ENCODE measurements around the gene PI4K2B. TPM values are rescaled to one million over a fixed set of nuclear protein-coding genes. Genes with fewer than 3 reads are reported as not detected.
"Not testable (repeated sequence)": the region's sequence is repeated elsewhere in the genome, so short reads cannot be mapped to it uniquely, and the experiment has no call there.

The PI4K2B gene
- total RNA-seq, 4 donors from 2014 or later, result 34.3 to 53.7 (median 49.1) TPM

DNA sequence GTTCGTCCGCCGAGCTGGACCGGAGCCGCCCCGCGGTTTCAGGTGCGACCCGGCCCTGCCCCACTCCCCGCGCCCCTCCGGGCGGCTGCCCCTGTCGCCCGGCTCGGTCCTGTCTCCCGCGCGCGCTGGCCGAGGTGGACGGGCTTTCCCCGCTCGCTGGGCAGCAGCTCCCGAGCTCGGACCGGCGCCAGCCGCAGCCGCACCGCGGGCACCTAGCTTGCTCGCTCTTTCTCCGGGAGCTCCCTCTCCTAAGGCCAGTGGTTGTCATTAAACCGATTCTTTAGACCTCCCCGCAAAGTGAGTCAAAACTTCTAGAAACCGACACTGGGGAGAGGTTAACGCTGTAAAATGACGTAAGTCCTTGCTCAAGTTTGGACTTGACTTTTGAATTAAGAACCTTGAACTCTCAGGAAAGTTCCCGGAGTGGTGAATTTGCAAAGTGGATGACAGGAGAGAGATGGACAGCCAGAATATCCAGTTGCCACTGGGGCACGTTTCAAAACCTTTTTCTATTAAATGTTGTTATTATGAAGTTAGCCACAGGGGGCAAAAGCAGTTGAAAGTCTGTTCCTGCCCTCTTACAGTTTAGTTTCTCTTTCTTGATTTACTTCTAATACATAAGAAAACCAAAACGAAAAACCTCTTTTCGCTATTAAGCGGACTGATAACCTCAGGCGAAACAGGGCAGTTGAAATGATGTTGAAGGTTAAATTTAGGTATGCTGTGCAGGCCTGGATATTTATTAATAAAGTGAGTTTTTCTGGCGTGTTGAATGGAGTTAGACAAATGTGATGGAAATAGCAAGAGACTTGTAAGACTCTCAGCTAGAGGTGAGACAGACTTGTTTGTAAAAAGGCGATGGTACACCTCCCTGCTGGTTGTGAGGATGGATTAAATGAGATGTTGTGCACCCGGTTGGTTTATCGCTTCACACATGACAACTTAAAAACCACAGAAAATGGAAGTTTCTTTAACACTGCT, 847 bp downstream of the PI4K2B start:
- Histone ChIP-seq H3K4me3 (replicated peaks in 1 of 3) (peak overlapping the region; percentile 70 to 89 (median 74)), H3K9me3 (no peaks in the 10 kb centered on the region), H3K36me3 (no peaks in the 10 kb centered on the region), H3K27ac (peak overlapping the region; percentile 92 to 98 (median 93)), H3K27me3 (no peaks in the 10 kb centered on the region), H3K4me1 (peaks cover 14 to 26% of the 10 kb centered on the region in 2 donors)
- intact Hi-C loops (cut with DNase I), result loop anchor here (5.0 kb wide), 1 partner anchor 78 kb away; the partner anchor contains the start of gene ZCCHC4
- WGBS, 2 donors, result 9 to 10% methylated on average over 16 to 17 of the region's 49 CpGs
- peak; percentile 58 to 62 for DNase-seq
- peak in 1 of 2 donors; percentile 61 for TF ChIP-seq POLR2A (IDR thresholded peaks at IDR 0.05)
- TF ChIP-seq, protein P1, sequence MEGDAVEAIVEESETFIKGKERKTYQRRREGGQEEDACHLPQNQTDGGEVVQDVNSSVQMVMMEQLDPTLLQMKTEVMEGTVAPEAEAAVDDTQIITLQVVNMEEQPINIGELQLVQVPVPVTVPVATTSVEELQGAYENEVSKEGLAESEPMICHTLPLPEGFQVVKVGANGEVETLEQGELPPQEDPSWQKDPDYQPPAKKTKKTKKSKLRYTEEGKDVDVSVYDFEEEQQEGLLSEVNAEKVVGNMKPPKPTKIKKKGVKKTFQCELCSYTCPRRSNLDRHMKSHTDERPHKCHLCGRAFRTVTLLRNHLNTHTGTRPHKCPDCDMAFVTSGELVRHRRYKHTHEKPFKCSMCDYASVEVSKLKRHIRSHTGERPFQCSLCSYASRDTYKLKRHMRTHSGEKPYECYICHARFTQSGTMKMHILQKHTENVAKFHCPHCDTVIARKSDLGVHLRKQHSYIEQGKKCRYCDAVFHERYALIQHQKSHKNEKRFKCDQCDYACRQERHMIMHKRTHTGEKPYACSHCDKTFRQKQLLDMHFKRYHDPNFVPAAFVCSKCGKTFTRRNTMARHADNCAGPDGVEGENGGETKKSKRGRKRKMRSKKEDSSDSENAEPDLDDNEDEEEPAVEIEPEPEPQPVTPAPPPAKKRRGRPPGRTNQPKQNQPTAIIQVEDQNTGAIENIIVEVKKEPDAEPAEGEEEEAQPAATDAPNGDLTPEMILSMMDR (IDR thresholded peaks at IDR 0.05), result peak in 5 of 6 experiments; percentile 44 to 64 (median 55)

DNA sequence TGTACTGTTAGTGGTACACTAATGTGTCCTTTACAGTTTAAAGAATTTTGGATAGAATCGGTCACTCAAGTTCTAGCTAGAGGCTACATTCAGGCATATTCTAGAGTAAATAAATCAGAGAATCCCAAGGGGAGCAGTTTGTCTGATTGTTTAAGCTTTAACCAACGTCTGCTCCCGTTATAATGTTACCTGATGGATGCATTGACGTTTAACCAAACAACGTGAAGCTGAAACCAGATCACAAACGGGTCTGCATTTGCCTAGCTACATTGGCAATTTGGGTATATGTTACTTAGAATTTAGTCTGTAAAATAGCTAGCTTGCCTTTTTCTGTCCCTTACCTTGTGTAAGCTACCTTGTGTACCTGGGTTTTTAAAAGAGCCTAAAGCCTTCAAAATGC, 1.6 kb downstream of the PI4K2B start:
- intact Hi-C loops (cut with DNase I), result no loop called here
- 14 to 27% methylated on average over 6 of the region's 6 CpGs for WGBS, 2 donors
- Histone ChIP-seq H3K27ac (peak overlapping the region; percentile 92 to 98 (median 93)), H3K36me3 (no peaks in the 10 kb centered on the region), H3K9me3 (no peaks in the 10 kb centered on the region), H3K4me1 (peaks cover 21 to 33% of the 10 kb centered on the region in 2 donors), H3K27me3 (no peaks in the 10 kb centered on the region), H3K4me3 (replicated peaks in 1 of 3) (peak overlapping the region; percentile 29 to 89 (median 74))
- no peak for DNase-seq
- TF ChIP-seq POLR2A (IDR thresholded peaks at IDR 0.05), result no peak
- TF ChIP-seq, protein P1 (IDR thresholded peaks at IDR 0.05), result no peak

DNA sequence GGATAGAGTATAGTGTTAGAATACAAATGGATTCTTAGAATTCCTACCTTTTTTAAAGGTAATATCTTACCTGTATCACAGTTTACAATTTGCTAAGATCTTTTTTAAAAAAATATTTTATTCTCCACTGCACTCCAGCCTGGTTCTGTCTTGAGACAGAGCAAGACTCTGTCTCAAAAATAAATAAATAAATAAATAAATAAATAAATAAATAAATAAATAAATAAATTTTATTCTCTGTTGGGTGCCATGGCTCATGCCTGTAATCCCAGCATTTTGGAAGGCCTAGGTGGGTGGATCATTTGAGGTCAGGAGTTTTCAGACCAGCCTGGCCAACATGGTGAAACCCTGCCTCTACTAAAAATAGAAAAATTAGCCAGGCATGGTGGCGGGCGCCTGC, 2.2 kb downstream of the PI4K2B start:
- 91 to 97% methylated on average over 2 of the region's 2 CpGs for WGBS, 2 donors
- H3K27ac ChIP-seq, result peak overlapping the region in 1 of 3 donors; percentile 98
- peaks cover 22 to 37% of the 10 kb centered on the region in 2 donors for H3K4me1 ChIP-seq
- H3K4me3 ChIP-seq (replicated peaks in 1 of 3); H3K9me3 ChIP-seq; DNase-seq; H3K27me3 ChIP-seq; intact Hi-C loops (cut with DNase I); H3K36me3 ChIP-seq: not testable (repeated sequence)

DNA sequence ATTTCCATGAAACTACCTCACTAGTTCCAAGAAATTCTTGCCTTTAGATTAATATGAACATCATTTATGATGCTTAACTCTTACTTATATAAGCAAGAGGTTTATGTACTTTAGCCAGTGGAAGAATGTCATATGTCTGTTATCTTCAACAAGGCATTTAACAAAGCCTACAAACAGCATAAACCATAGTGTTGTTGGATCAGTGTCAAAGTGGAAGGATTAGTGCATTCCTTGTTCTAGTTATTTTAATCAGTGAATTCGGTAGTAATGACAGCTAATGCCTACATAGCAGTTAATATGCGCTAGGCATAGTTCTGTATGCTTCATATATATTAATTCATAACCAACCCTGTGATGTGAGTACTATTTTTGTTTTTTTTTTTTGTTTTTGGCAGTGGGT, 3.1 kb downstream of the PI4K2B start:
- TF ChIP-seq POLR2A (IDR thresholded peaks at IDR 0.05), result no peak
- TF ChIP-seq, protein P1 (IDR thresholded peaks at IDR 0.05), result no peak
- WGBS, 2 donors, result 69 to 70% methylated on average over 2 of the region's 2 CpGs

DNA sequence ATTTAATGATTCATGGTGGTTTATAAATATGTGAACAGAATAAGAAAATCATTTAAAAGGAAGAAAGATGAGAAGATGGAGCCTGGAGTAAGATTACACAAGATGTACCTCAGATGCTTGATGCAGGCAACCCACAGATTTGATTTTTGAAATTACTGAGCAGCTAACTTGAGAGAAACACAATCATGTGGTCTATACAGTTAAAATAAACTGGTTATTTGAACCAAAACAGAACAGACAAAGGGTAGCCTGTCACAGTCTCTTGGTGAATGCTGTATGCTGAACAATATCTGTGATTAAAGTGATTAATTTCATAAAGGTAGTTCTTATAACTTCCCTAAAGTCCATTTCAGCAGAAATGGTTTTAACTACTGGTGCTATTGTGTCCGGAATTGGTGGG, 4.2 kb downstream of the PI4K2B start:
- DNase-seq, result no peak
- WGBS, 2 donors, result 89 to 100% methylated on average over 1 of the region's 1 CpG
- TF ChIP-seq, protein P1 (IDR thresholded peaks at IDR 0.05), result no peak
- TF ChIP-seq POLR2A (IDR thresholded peaks at IDR 0.05), result no peak
- intact Hi-C loops (cut with DNase I), result no loop called here
- Histone ChIP-seq H3K9me3 (no peaks in the 10 kb centered on the region), H3K4me1 (peaks cover 28 to 53% of the 10 kb centered on the region in 2 donors), H3K4me3 (replicated peaks in 1 of 3) (no peak overlapping the region), H3K27ac (peak overlapping the region in 1 of 3 donors; percentile 7), H3K36me3 (no peaks in the 10 kb centered on the region), H3K27me3 (no peaks in the 10 kb centered on the region)

More for the DNA sequence above, 3.1 kb downstream of the PI4K2B start:
- Histone ChIP-seq H3K4me1 (peaks cover 22 to 42% of the 10 kb centered on the region in 2 donors), H3K27ac (peak overlapping the region in 1 of 3 donors; percentile 7), H3K9me3 (no peaks in the 10 kb centered on the region), H3K27me3 (no peaks in the 10 kb centered on the region), H3K4me3 (replicated peaks in 1 of 3) (no peak overlapping the region), H3K36me3 (no peaks in the 10 kb centered on the region)
- no peak for DNase-seq
- intact Hi-C loops (cut with DNase I), result no loop called here

DNA sequence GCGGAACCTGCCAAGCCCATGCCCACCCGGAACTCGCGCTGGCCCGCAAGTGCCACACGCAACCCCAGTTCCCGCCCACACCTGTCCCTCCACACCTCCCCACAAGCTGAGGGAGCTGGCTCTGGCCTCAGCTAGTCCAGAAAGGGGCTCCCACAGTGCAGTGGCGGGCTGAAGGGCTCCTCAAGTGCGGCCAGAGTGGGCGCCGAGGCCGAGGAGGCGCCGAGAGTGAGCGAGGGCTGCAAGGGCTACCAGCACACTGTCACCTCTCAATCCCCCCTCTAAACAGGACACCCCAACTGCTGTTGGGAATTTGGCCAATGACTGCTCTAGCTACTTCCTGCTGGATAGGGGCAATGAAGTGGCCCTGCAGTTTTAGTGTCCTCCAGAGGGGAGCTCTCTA, 5.7 kb downstream of the PI4K2B start:
- intact Hi-C loops (cut with DNase I); H3K4me3 ChIP-seq (replicated peaks in 1 of 3); DNase-seq; H3K36me3 ChIP-seq; H3K9me3 ChIP-seq; H3K27me3 ChIP-seq: not testable (repeated sequence)
- WGBS, 2 donors, result 92 to 98% methylated on average over 8 of the region's 15 CpGs
- Histone ChIP-seq H3K27ac (peak overlapping the region in 2 of 3 donors; percentile 40 to 51), H3K4me1 (peaks cover 28 to 54% of the 10 kb centered on the region in 2 donors)

DNA sequence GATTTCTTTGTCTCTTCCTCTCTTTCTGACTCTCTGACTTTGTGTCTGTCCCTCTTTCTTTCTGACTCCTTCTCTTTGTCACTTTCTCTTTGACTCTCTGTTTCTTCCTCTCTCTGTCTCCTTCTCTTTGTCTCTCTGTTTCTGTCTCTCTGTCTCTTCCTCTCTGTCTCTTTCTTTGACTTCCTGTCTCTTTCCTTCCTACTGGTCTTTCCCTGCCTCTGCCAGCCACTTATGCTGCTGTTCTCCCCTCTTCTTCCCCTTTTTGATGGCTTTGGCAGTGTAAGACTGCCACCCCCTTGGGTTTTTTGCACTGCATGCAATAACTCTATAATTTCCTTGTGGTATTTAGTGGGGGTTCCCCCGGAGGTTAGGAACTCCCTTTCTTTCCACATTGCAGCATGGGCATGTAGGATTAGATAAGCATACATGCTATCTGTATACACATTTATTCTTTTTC, 6.9 kb downstream of the PI4K2B start:
- DNase-seq; H3K9me3 ChIP-seq; H3K36me3 ChIP-seq; H3K4me3 ChIP-seq (replicated peaks in 1 of 3); intact Hi-C loops (cut with DNase I); H3K27me3 ChIP-seq: not testable (repeated sequence)
- 71 to 77% methylated on average over 1 of the region's 1 CpG for WGBS, 2 donors
- peak overlapping the region in 1 of 3 donors; percentile 40 for H3K27ac ChIP-seq
- H3K4me1 ChIP-seq, result peaks cover 21 to 49% of the 10 kb centered on the region in 2 donors

DNA sequence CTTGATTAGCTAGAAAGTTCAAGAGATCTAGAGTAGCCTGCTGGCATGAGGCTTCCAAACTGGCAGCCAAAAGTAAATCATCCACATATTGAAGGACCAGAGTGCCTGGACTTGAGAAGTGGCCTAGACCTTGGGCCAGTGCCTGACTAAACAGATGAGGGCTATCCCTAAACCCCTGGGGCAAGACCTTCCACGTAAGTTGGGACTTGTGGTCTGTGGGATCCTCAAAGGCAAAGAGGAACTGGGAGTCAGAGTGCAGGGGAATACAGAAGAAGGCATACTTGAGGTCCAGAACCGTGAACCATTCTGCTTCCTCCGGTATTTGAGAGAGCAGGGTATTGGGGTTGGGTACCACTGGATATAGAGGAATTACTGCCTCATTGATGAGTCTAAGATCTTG, 8.4 kb downstream of the PI4K2B start:
- H3K36me3 ChIP-seq; H3K27ac ChIP-seq; H3K9me3 ChIP-seq; H3K27me3 ChIP-seq; H3K4me3 ChIP-seq (replicated peaks in 1 of 3); DNase-seq; intact Hi-C loops (cut with DNase I): not testable (repeated sequence)
- peaks cover 19 to 49% of the 10 kb centered on the region in 2 donors for H3K4me1 ChIP-seq
- WGBS, 2 donors, result 87 to 94% methylated on average over 3 of the region's 3 CpGs
